ENCODE data around the gene CCNB1. TPM values are rescaled to one million over a fixed set of nuclear protein-coding genes. Genes with fewer than 3 reads are reported as not detected.
"Not testable (repeated sequence)": the region's sequence is repeated elsewhere in the genome, so short reads cannot be mapped to it uniquely, and the experiment has no call there.

Gene CCNB1
- polyA plus RNA-seq, 6 donors from 2014 or later = 4.3 to 6.4 (median 6.1) TPM; not detected in 1

- H3K4me3 Mint-ChIP-seq = no peak overlapping the region
- no peak for DNase-seq
- no peaks in the 10 kb centered on the region for H3K4me1 Mint-ChIP-seq
- no peak for ATAC-seq (ENCODE audit: low read depth in 2 of 2)
- H3K27ac Mint-ChIP-seq = peak overlapping the region in 1 of 6 donors; percentile 68
- no peaks in the 10 kb centered on the region for H3K27me3 Mint-ChIP-seq
- no peaks in the 10 kb centered on the region for H3K9me3 Mint-ChIP-seq
- H3K36me3 Mint-ChIP-seq = no peaks in the 10 kb centered on the region
Observed at GRCh38 chr5:69152731-69153130, 14.2 kb upstream of the CCNB1 start.

GRCh38 chr5:69156456-69156855, 10.5 kb upstream of the CCNB1 start:
- Mint-ChIP-seq H3K27me3 (no peaks in the 10 kb centered on the region), H3K27ac (no peak overlapping the region), H3K4me1 (no peaks in the 10 kb centered on the region), H3K36me3 (no peaks in the 10 kb centered on the region), H3K9me3 (no peaks in the 10 kb centered on the region), H3K4me3 (no peak overlapping the region)
- no peak for ATAC-seq (ENCODE audit: low read depth in 2 of 2)
- no peak for DNase-seq

GRCh38 chr5:69158039-69158438, 8.9 kb upstream of the CCNB1 start:
- Mint-ChIP-seq H3K4me1 (no peaks in the 10 kb centered on the region), H3K9me3 (peaks cover 0 to 2% (median 0%) of the 10 kb centered on the region in 7 donors), H3K36me3 (no peaks in the 10 kb centered on the region), H3K27me3 (no peaks in the 10 kb centered on the region), H3K27ac (no peak overlapping the region), H3K4me3 (no peak overlapping the region)
- ATAC-seq (ENCODE audit: low read depth in 2 of 2) (no peak), DNase-seq (no peak)

- H3K9me3 Mint-ChIP-seq = peaks cover 0 to 2% (median 0%) of the 10 kb centered on the region in 7 donors
- peaks cover 0 to 2% (median 2%) of the 10 kb centered on the region in 3 donors for H3K4me1 Mint-ChIP-seq
- no peaks in the 10 kb centered on the region for H3K36me3 Mint-ChIP-seq
- DNase-seq (no peak), ATAC-seq (ENCODE audit: low read depth in 2 of 2) (no peak)
- no peak overlapping the region for H3K4me3 Mint-ChIP-seq
- H3K27ac Mint-ChIP-seq = no peak overlapping the region
- no peaks in the 10 kb centered on the region for H3K27me3 Mint-ChIP-seq
Observed at GRCh38 chr5:69160651-69161050, 6.3 kb upstream of the CCNB1 start.

- H3K27me3 Mint-ChIP-seq = no peaks in the 10 kb centered on the region
- peaks cover 12 to 30% (median 28%) of the 10 kb centered on the region in 3 donors for H3K4me1 Mint-ChIP-seq
- peaks cover 0 to 2% (median 0%) of the 10 kb centered on the region in 7 donors for H3K9me3 Mint-ChIP-seq
- peaks cover 0 to 6% of the 10 kb centered on the region in 2 donors for H3K36me3 Mint-ChIP-seq
- H3K4me3 Mint-ChIP-seq = peak overlapping the region; percentile 90 to 97 (median 94)
- peak overlapping the region in 5 of 6 donors; percentile 75 to 97 (median 95) for H3K27ac Mint-ChIP-seq
- no peak for ATAC-seq (ENCODE audit: low read depth in 2 of 2)
- no peak for DNase-seq
Observed at GRCh38 chr5:69167493-69167855, 524 bp downstream of the CCNB1 start.

- peaks cover 0 to 6% of the 10 kb centered on the region in 2 donors for H3K36me3 Mint-ChIP-seq
- peaks cover 12 to 30% (median 28%) of the 10 kb centered on the region in 3 donors for H3K4me1 Mint-ChIP-seq
- H3K27me3 Mint-ChIP-seq = no peaks in the 10 kb centered on the region
- ATAC-seq (ENCODE audit: low read depth in 2 of 2) = no peak
- no peak for DNase-seq
- peak overlapping the region in 1 of 6 donors; percentile 96 for H3K27ac Mint-ChIP-seq
- peak overlapping the region; percentile 90 to 97 (median 94) for H3K4me3 Mint-ChIP-seq
- peaks cover 0 to 2% (median 0%) of the 10 kb centered on the region in 7 donors for H3K9me3 Mint-ChIP-seq
Observed at GRCh38 chr5:69167929-69168328, 979 bp downstream of the CCNB1 start.

- Mint-ChIP-seq H3K4me3 (peak overlapping the region in 1 of 8 donors; percentile 8), H3K27me3 (no peaks in the 10 kb centered on the region), H3K4me1 (peaks cover 12 to 30% (median 27%) of the 10 kb centered on the region in 3 donors), H3K36me3 (peaks cover 0 to 14% of the 10 kb centered on the region in 2 donors), H3K9me3 (peaks cover 0 to 2% (median 0%) of the 10 kb centered on the region in 7 donors), H3K27ac (peak overlapping the region in 1 of 6 donors; percentile 53)
- ATAC-seq (ENCODE audit: low read depth in 2 of 2) = no peak
- DNase-seq = no peak
Observed at GRCh38 chr5:69170495-69170894, 3.5 kb downstream of the CCNB1 start.

- Mint-ChIP-seq H3K27ac (peak overlapping the region in 1 of 6 donors; percentile 24), H3K4me3 (peak overlapping the region in 1 of 8 donors; percentile 9), H3K4me1 (peaks cover 12 to 26% (median 23%) of the 10 kb centered on the region in 3 donors), H3K36me3 (peaks cover 0 to 14% of the 10 kb centered on the region in 2 donors), H3K27me3 (no peaks in the 10 kb centered on the region), H3K9me3 (no peaks in the 10 kb centered on the region)
- ATAC-seq (ENCODE audit: low read depth in 2 of 2) (no peak), DNase-seq (no peak)
Observed at GRCh38 chr5:69170969-69171368, 4.0 kb downstream of the CCNB1 start.

GRCh38 chr5:69181659-69182293, 14.8 kb downstream of the CCNB1 start:
- H3K9me3 Mint-ChIP-seq; H3K4me3 Mint-ChIP-seq; H3K27ac Mint-ChIP-seq; DNase-seq; H3K27me3 Mint-ChIP-seq; H3K36me3 Mint-ChIP-seq; H3K4me1 Mint-ChIP-seq; ATAC-seq (ENCODE audit: low read depth in 2 of 2): not testable (repeated sequence)

GRCh38 chr5:69184621-69185020, 17.7 kb downstream of the CCNB1 start:
- Mint-ChIP-seq H3K36me3 (no peaks in the 10 kb centered on the region), H3K4me1 (peaks cover 5 to 12% (median 8%) of the 10 kb centered on the region in 3 donors), H3K27me3 (no peaks in the 10 kb centered on the region), H3K4me3 (no peak overlapping the region), H3K9me3 (no peaks in the 10 kb centered on the region), H3K27ac (no peak overlapping the region)
- ATAC-seq (ENCODE audit: low read depth in 2 of 2) (no peak), DNase-seq (no peak)

GRCh38 chr5:69187342-69187741, 20.4 kb downstream of the CCNB1 start:
- H3K4me1 Mint-ChIP-seq = peaks cover 5 to 22% (median 8%) of the 10 kb centered on the region in 3 donors
- no peaks in the 10 kb centered on the region for H3K9me3 Mint-ChIP-seq
- DNase-seq (no peak), ATAC-seq (ENCODE audit: low read depth in 2 of 2) (no peak)
- peak overlapping the region in 1 of 6 donors; percentile 92 for H3K27ac Mint-ChIP-seq
- H3K27me3 Mint-ChIP-seq = no peaks in the 10 kb centered on the region
- H3K4me3 Mint-ChIP-seq = peak overlapping the region in 3 of 8 donors; percentile 19 to 96 (median 51)
- no peaks in the 10 kb centered on the region for H3K36me3 Mint-ChIP-seq

- Mint-ChIP-seq H3K27me3 (no peaks in the 10 kb centered on the region), H3K36me3 (no peaks in the 10 kb centered on the region), H3K4me1 (peaks cover 5 to 22% (median 8%) of the 10 kb centered on the region in 3 donors), H3K4me3 (peak overlapping the region; percentile 89 to 96 (median 93)), H3K27ac (peak overlapping the region; percentile 92 to 97 (median 94)), H3K9me3 (no peaks in the 10 kb centered on the region)
- DNase-seq (no peak), ATAC-seq (ENCODE audit: low read depth in 2 of 2) (no peak)
Observed at GRCh38 chr5:69188811-69189161, 21.8 kb downstream of the CCNB1 start.

GRCh38 chr5:69189162-69190086, 22.5 kb downstream of the CCNB1 start, which contains the start of gene CENPH:
Gene CENPH, plus strand, starts transcription at chr5:69189583. Its CDS starts 52 bp downstream, at chr5:69189635.
- peak within 1 kb of the TSS; percentile 92 to 97 (median 94) for H3K27ac Mint-ChIP-seq
- ATAC-seq (ENCODE audit: low read depth in 2 of 2) (peak; percentile 96 to 97), DNase-seq (peak; percentile 89)
- H3K36me3 Mint-ChIP-seq = no peaks in the 10 kb centered on the region
- peaks cover 5 to 22% (median 8%) of the 10 kb centered on the region in 3 donors for H3K4me1 Mint-ChIP-seq
- no peaks in the 10 kb centered on the region for H3K27me3 Mint-ChIP-seq
- no peaks in the 10 kb centered on the region for H3K9me3 Mint-ChIP-seq
- H3K4me3 Mint-ChIP-seq = peak within 1 kb of the TSS; percentile 89 to 96 (median 93)

Data from naive B cell (primary cell).